ENCODE results near the gene FIGLA.
A peak's percentile ranks its signal among the peaks of the same experiment; 100 is the strongest.

FIGLA gene

DNA sequence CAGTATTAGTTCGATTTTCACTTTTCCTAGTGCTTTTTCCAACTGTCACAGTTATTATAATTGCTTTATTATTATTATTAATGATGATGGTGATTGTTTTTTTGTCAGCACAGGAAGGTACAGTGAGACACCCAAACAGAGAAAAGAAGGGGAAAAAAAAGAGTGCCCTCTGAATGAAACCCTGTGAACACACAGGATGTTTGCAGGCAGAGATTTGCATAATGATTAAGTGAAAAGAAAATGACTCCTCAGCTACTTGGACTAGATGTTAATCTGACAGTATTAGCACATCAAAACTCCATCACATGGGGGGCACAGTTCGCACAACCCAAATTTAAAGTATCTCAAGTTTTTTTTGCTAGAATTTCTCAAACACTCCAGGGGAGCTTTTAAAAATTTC, 55.4 kb downstream of the FIGLA start:
- no peak overlapping the region for H3K4me3 ChIP-seq (ENCODE audit: low read length)
- H3K36me3 ChIP-seq (ENCODE audit: control insufficient read depth, insufficient read depth, low read length): no peaks in the 10 kb centered on the region
- WGBS (ENCODE audit: extremely low coverage, insufficient coverage, low lambda C conversion rate): no CpG with 5 or more reads among the region's 2 CpGs

GRCh38 chr2:70733646-70734180, 56.7 kb downstream of the FIGLA start:
- Histone ChIP-seq H3K4me1 (ENCODE audit: control insufficient read depth, low read depth, low read length) (peaks cover 43% of the 10 kb centered on the region), H3K9ac (ENCODE audit: low read length) (no peak overlapping the region), H4K8ac (ENCODE audit: low read depth, low read length) (no peak overlapping the region), H3K18ac (ENCODE audit: low read length) (no peak overlapping the region), H4K5ac (ENCODE audit: low read length) (no peak overlapping the region), H3K79me1 (ENCODE audit: low read length) (peaks cover 28% of the 10 kb centered on the region), H2BK5ac (ENCODE audit: low read length) (no peak overlapping the region), H3K4me2 (ENCODE audit: low read length) (no peak overlapping the region), H2BK15ac (replicated peaks; ENCODE audit: low read depth) (no peak overlapping the region), H3K36me3 (ENCODE audit: control insufficient read depth, insufficient read depth, low read length) (no peaks in the 10 kb centered on the region), H3K27me3 (ENCODE audit: insufficient read depth, low read length, poor library complexity) (no peaks in the 10 kb centered on the region), H3K27ac (ENCODE audit: low read depth, low read length) (no peak overlapping the region), H2BK120ac (ENCODE audit: low read depth, low read length) (no peak overlapping the region), H3K4me3 (ENCODE audit: low read length) (no peak overlapping the region), H3K4ac (ENCODE audit: low read depth, low read length) (no peak overlapping the region), H3K56ac (ENCODE audit: low read length) (no peak overlapping the region), H2AK5ac (ENCODE audit: low read length) (no peak overlapping the region), H3K79me2 (ENCODE audit: control insufficient read depth, insufficient read depth, low read length) (peaks cover 55% of the 10 kb centered on the region), H3K23ac (ENCODE audit: low read length) (no peak overlapping the region)
- WGBS (ENCODE audit: extremely low coverage, insufficient coverage, low lambda C conversion rate): no CpG with 5 or more reads among the region's 7 CpGs
- no peak for DNase-seq

More for the DNA sequence above, 55.4 kb downstream of the FIGLA start:
- no peak overlapping the region for H3K4me2 ChIP-seq (ENCODE audit: low read length)
- no peak overlapping the region for H3K18ac ChIP-seq (ENCODE audit: low read length)
- H4K5ac ChIP-seq (ENCODE audit: low read length): no peak overlapping the region
- H3K27ac ChIP-seq (ENCODE audit: low read depth, low read length): no peak overlapping the region
- no peak overlapping the region for H2BK5ac ChIP-seq (ENCODE audit: low read length)
- DNase-seq: no peak
- H3K56ac ChIP-seq (ENCODE audit: low read length): no peak overlapping the region
- peaks cover 35% of the 10 kb centered on the region for H3K4me1 ChIP-seq (ENCODE audit: control insufficient read depth, low read depth, low read length)
- no peaks in the 10 kb centered on the region for H3K27me3 ChIP-seq (ENCODE audit: insufficient read depth, low read length, poor library complexity)
- no peak overlapping the region for H2BK15ac ChIP-seq (replicated peaks; ENCODE audit: low read depth)
- H3K79me1 ChIP-seq (ENCODE audit: low read length): peaks cover 22% of the 10 kb centered on the region
- peak overlapping the region; percentile 2 for H2BK120ac ChIP-seq (ENCODE audit: low read depth, low read length)
- H3K9ac ChIP-seq (ENCODE audit: low read length): no peak overlapping the region
- H3K23ac ChIP-seq (ENCODE audit: low read length): no peak overlapping the region
- H2AK5ac ChIP-seq (ENCODE audit: low read length): no peak overlapping the region
- H3K79me2 ChIP-seq (ENCODE audit: control insufficient read depth, insufficient read depth, low read length): peaks cover 53% of the 10 kb centered on the region
- H3K4ac ChIP-seq (ENCODE audit: low read depth, low read length): no peak overlapping the region
- no peak overlapping the region for H4K8ac ChIP-seq (ENCODE audit: low read depth, low read length)

GRCh38 chr2:70732766-70733645, 57.4 kb downstream of the FIGLA start:
- peak overlapping the region; percentile 50 for H3K4ac ChIP-seq (ENCODE audit: low read depth, low read length)
- peak overlapping the region; percentile 19 for H3K9ac ChIP-seq (ENCODE audit: low read length)
- no peak overlapping the region for H2BK5ac ChIP-seq (ENCODE audit: low read length)
- H2BK120ac ChIP-seq (ENCODE audit: low read depth, low read length): no peak overlapping the region
- peak overlapping the region; percentile 62 for H3K56ac ChIP-seq (ENCODE audit: low read length)
- H3K4me1 ChIP-seq (ENCODE audit: control insufficient read depth, low read depth, low read length): peaks cover 45% of the 10 kb centered on the region
- H4K8ac ChIP-seq (ENCODE audit: low read depth, low read length): no peak overlapping the region
- H3K79me2 ChIP-seq (ENCODE audit: control insufficient read depth, insufficient read depth, low read length): peaks cover 52% of the 10 kb centered on the region
- no CpG with 5 or more reads among the region's 6 CpGs for WGBS (ENCODE audit: extremely low coverage, insufficient coverage, low lambda C conversion rate)
- H3K79me1 ChIP-seq (ENCODE audit: low read length): peaks cover 27% of the 10 kb centered on the region
- no peaks in the 10 kb centered on the region for H3K36me3 ChIP-seq (ENCODE audit: control insufficient read depth, insufficient read depth, low read length)
- peak overlapping the region; percentile 54 for H3K18ac ChIP-seq (ENCODE audit: low read length)
- no peak overlapping the region for H3K4me2 ChIP-seq (ENCODE audit: low read length)
- peak; percentile 70 for DNase-seq
- no peak overlapping the region for H3K4me3 ChIP-seq (ENCODE audit: low read length)
- no peak overlapping the region for H4K5ac ChIP-seq (ENCODE audit: low read length)
- no peak overlapping the region for H3K23ac ChIP-seq (ENCODE audit: low read length)
- no peak overlapping the region for H3K27ac ChIP-seq (ENCODE audit: low read depth, low read length)
- no peak overlapping the region for H2BK15ac ChIP-seq (replicated peaks; ENCODE audit: low read depth)
- no peaks in the 10 kb centered on the region for H3K27me3 ChIP-seq (ENCODE audit: insufficient read depth, low read length, poor library complexity)
- peak overlapping the region; percentile 18 for H2AK5ac ChIP-seq (ENCODE audit: low read length)

GRCh38 chr2:70730730-70731129, 59.7 kb downstream of the FIGLA start:
- Histone ChIP-seq H4K5ac (ENCODE audit: low read length) (no peak overlapping the region), H3K18ac (ENCODE audit: low read length) (no peak overlapping the region), H2BK5ac (ENCODE audit: low read length) (no peak overlapping the region), H2AK5ac (ENCODE audit: low read length) (no peak overlapping the region), H4K8ac (ENCODE audit: low read depth, low read length) (no peak overlapping the region), H2BK120ac (ENCODE audit: low read depth, low read length) (no peak overlapping the region), H3K27me3 (ENCODE audit: insufficient read depth, low read length, poor library complexity) (no peaks in the 10 kb centered on the region), H3K9ac (ENCODE audit: low read length) (no peak overlapping the region), H3K56ac (ENCODE audit: low read length) (no peak overlapping the region), H3K4me3 (ENCODE audit: low read length) (no peak overlapping the region), H2BK15ac (replicated peaks; ENCODE audit: low read depth) (no peak overlapping the region), H3K79me1 (ENCODE audit: low read length) (peaks cover 28% of the 10 kb centered on the region), H3K4me1 (ENCODE audit: control insufficient read depth, low read depth, low read length) (peaks cover 53% of the 10 kb centered on the region), H3K36me3 (ENCODE audit: control insufficient read depth, insufficient read depth, low read length) (no peaks in the 10 kb centered on the region), H3K79me2 (ENCODE audit: control insufficient read depth, insufficient read depth, low read length) (peaks cover 58% of the 10 kb centered on the region), H3K4ac (ENCODE audit: low read depth, low read length) (no peak overlapping the region), H3K4me2 (ENCODE audit: low read length) (no peak overlapping the region), H3K23ac (ENCODE audit: low read length) (no peak overlapping the region), H3K27ac (ENCODE audit: low read depth, low read length) (no peak overlapping the region)
- no peak for DNase-seq
- no CpG with 5 or more reads among the region's 2 CpGs for WGBS (ENCODE audit: extremely low coverage, insufficient coverage, low lambda C conversion rate)

DNA sequence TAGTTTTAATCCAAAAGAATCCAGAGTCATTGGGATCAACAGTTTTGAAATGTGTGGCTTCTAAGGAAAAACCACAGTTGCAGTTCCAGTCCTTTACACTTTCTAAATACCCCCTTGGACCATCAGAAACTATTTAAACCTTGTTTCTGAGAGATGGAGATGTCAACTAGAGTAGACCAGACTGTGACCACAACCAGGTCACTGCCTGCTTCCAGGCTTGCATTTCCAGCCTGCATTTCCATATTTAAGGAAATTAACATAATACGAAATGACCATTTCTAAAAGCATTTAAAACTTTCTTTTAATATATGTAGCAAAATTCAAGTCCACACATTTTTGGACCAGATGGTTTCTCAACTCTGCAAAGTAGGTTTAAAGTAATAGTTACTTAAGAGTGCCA, 60.8 kb downstream of the FIGLA start:
- DNase-seq: no peak
- Histone ChIP-seq H3K27ac (ENCODE audit: low read depth, low read length) (no peak overlapping the region), H2BK5ac (ENCODE audit: low read length) (no peak overlapping the region), H3K4ac (ENCODE audit: low read depth, low read length) (no peak overlapping the region), H3K18ac (ENCODE audit: low read length) (no peak overlapping the region), H3K27me3 (ENCODE audit: insufficient read depth, low read length, poor library complexity) (no peaks in the 10 kb centered on the region), H3K23ac (ENCODE audit: low read length) (no peak overlapping the region), H2BK120ac (ENCODE audit: low read depth, low read length) (no peak overlapping the region), H2AK5ac (ENCODE audit: low read length) (no peak overlapping the region), H3K4me3 (ENCODE audit: low read length) (no peak overlapping the region), H3K36me3 (ENCODE audit: control insufficient read depth, insufficient read depth, low read length) (no peaks in the 10 kb centered on the region), H4K5ac (ENCODE audit: low read length) (no peak overlapping the region), H3K79me2 (ENCODE audit: control insufficient read depth, insufficient read depth, low read length) (peaks cover 64% of the 10 kb centered on the region), H2BK15ac (replicated peaks; ENCODE audit: low read depth) (no peak overlapping the region), H3K4me2 (ENCODE audit: low read length) (no peak overlapping the region), H3K79me1 (ENCODE audit: low read length) (peaks cover 30% of the 10 kb centered on the region), H4K8ac (ENCODE audit: low read depth, low read length) (no peak overlapping the region), H3K9ac (ENCODE audit: low read length) (no peak overlapping the region), H3K56ac (ENCODE audit: low read length) (no peak overlapping the region), H3K4me1 (ENCODE audit: control insufficient read depth, low read depth, low read length) (peaks cover 47% of the 10 kb centered on the region)
- whole genome bisulfite sequencing (ENCODE audit: extremely low coverage, insufficient coverage, low lambda C conversion rate): no CpG with 5 or more reads among the region's 1 CpG
